ENCODE measurements around the gene DLAT. TPM values are rescaled to one million over a fixed set of nuclear protein-coding genes. Genes with fewer than 3 reads are reported as not detected.

The DLAT gene
- total RNA-seq, 4 donors from 2014 or later: 18.2 to 32.1 (median 19.9) TPM

GRCh38 chr11:111982541-111983186, 42.5 kb upstream of the DLAT start:
- WGBS, 2 donors: 58 to 63% methylated on average over 4 to 5 of the region's 5 CpGs
- Histone ChIP-seq H3K27me3 (no peaks in the 10 kb centered on the region), H3K4me3 (peak overlapping the region in 1 of 4 donors; percentile 1), H3K9me3 (no peaks in the 10 kb centered on the region), H3K27ac (peak overlapping the region; percentile 69 to 97 (median 96)), H3K4me1 (peaks cover 6 to 54% (median 37%) of the 10 kb centered on the region in 4 donors), H3K36me3 (peaks cover 0 to 40% (median 0%) of the 10 kb centered on the region in 3 donors)
- peak in 1 of 2 donors; percentile 42 for TF ChIP-seq POLR2A (IDR thresholded peaks at IDR 0.05)
- no peak for TF ChIP-seq EP300 (IDR thresholded peaks at IDR 0.05)
- no peak for TF ChIP-seq CTCF (IDR thresholded peaks at IDR 0.05)
- no peak for DNase-seq (ENCODE audit: low spot score in 2 of 2)

GRCh38 chr11:111983187-111983986, 41.8 kb upstream of the DLAT start:
- no peaks in the 10 kb centered on the region for H3K27me3 ChIP-seq
- no peak for DNase-seq (ENCODE audit: low spot score in 2 of 2)
- H3K4me1 ChIP-seq: peaks cover 6 to 54% (median 37%) of the 10 kb centered on the region in 4 donors
- TF ChIP-seq EP300 (IDR thresholded peaks at IDR 0.05): peak; percentile 61 to 82
- peak in 3 of 5 experiments; percentile 6 to 34 (median 8) for TF ChIP-seq CTCF (IDR thresholded peaks at IDR 0.05)
- TF ChIP-seq POLR2A (IDR thresholded peaks at IDR 0.05): no peak
- H3K36me3 ChIP-seq: peaks cover 0 to 47% (median 0%) of the 10 kb centered on the region in 3 donors
- H3K27ac ChIP-seq: peak overlapping the region; percentile 69 to 97 (median 96)
- 44% methylated on average over 7 of the region's 7 CpGs for WGBS, 2 donors
- H3K9me3 ChIP-seq: no peaks in the 10 kb centered on the region
- H3K4me3 ChIP-seq: peak overlapping the region in 1 of 4 donors; percentile 1

GRCh38 chr11:111986589-111986988, 38.6 kb upstream of the DLAT start:
- H3K4me1 ChIP-seq: peaks cover 0 to 33% (median 19%) of the 10 kb centered on the region in 4 donors
- no peak for DNase-seq (ENCODE audit: low spot score in 2 of 2)
- peaks cover 0 to 75% (median 0%) of the 10 kb centered on the region in 3 donors for H3K36me3 ChIP-seq
- H3K9me3 ChIP-seq: no peaks in the 10 kb centered on the region
- no peaks in the 10 kb centered on the region for H3K27me3 ChIP-seq
- 92 to 94% methylated on average over 5 of the region's 5 CpGs for WGBS, 2 donors
- H3K27ac ChIP-seq: no peak overlapping the region
- TF ChIP-seq POLR2A (IDR thresholded peaks at IDR 0.05) (no peak), EP300 (IDR thresholded peaks at IDR 0.05) (no peak)
- H3K4me3 ChIP-seq: no peak overlapping the region

GRCh38 chr11:111990381-111990780, 34.8 kb upstream of the DLAT start:
- no peak for DNase-seq (ENCODE audit: low spot score in 2 of 2)
- WGBS, 2 donors: 98% methylated on average over 6 of the region's 6 CpGs
- no peaks in the 10 kb centered on the region for H3K9me3 ChIP-seq
- peaks cover 0 to 8% (median 0%) of the 10 kb centered on the region in 4 donors for H3K4me1 ChIP-seq
- TF ChIP-seq EP300 (IDR thresholded peaks at IDR 0.05) (no peak), CTCF (IDR thresholded peaks at IDR 0.05) (no peak), POLR2A (IDR thresholded peaks at IDR 0.05) (no peak)
- no peaks in the 10 kb centered on the region for H3K27me3 ChIP-seq
- H3K27ac ChIP-seq: no peak overlapping the region
- no peak overlapping the region for H3K4me3 ChIP-seq
- peaks cover 0 to 93% (median 13%) of the 10 kb centered on the region in 3 donors for H3K36me3 ChIP-seq

GRCh38 chr11:111992206-111992855, 32.9 kb upstream of the DLAT start:
- no peaks in the 10 kb centered on the region for H3K27me3 ChIP-seq
- no peak for DNase-seq (ENCODE audit: low spot score in 2 of 2)
- 76 to 79% methylated on average over 3 of the region's 3 CpGs for WGBS, 2 donors
- H3K4me3 ChIP-seq: no peak overlapping the region
- peaks cover 0 to 10% (median 0%) of the 10 kb centered on the region in 4 donors for H3K4me1 ChIP-seq
- H3K9me3 ChIP-seq: no peaks in the 10 kb centered on the region
- peaks cover 0 to 92% (median 13%) of the 10 kb centered on the region in 3 donors for H3K36me3 ChIP-seq
- no peak overlapping the region for H3K27ac ChIP-seq
- TF ChIP-seq CTCF (IDR thresholded peaks at IDR 0.05) (no peak), EP300 (IDR thresholded peaks at IDR 0.05) (no peak), POLR2A (IDR thresholded peaks at IDR 0.05) (no peak)

All from tibial nerve (tissue), 4 donors.